HEK293 (cell line): Measurements from ENCODE around the gene TMEM17.

ENCODE experiments used
- FEZF1 ChIP-seq: fragments of 450-650 bp; formaldehyde crosslinking; IDR thresholded peaks from 2 replicates; pipeline ENCODE4 v1.5.1; 2016; ENCODE audit warnings: missing biosample characterization, missing genetic modification characterization
- OVOL3 ChIP-seq: fragments of 450-650 bp; formaldehyde crosslinking; IDR thresholded peaks from 2 replicates; pipeline ENCODE4 v1.5.1; 2016; ENCODE audit warnings: missing biosample characterization, missing genetic modification characterization
- REPIN1 ChIP-seq: fragments of 450-650 bp; formaldehyde crosslinking; IDR thresholded peaks from 2 replicates; pipeline ENCODE4 v1.5.1; 2017; ENCODE audit warnings: missing biosample characterization, missing genetic modification characterization, low read depth
- ZNF416 ChIP-seq: fragments of 450-650 bp; formaldehyde crosslinking; IDR thresholded peaks from 2 replicates; pipeline ENCODE4 v1.5.1; 2016; ENCODE audit warnings: missing biosample characterization, missing genetic modification characterization
- ZNF530 ChIP-seq: fragments of 450-650 bp; formaldehyde crosslinking; IDR thresholded peaks from 2 replicates; pipeline ENCODE4 v1.5.1; 2016; ENCODE audit warnings: low read depth, missing biosample characterization, missing genetic modification characterization
- ZNF621 ChIP-seq: fragments of 450-650 bp; formaldehyde crosslinking; IDR thresholded peaks from 2 replicates; pipeline ENCODE4 v1.5.1; 2017; ENCODE audit warnings: missing biosample characterization, missing genetic modification characterization
- ZNF670 ChIP-seq: fragments of 450-650 bp; formaldehyde crosslinking; IDR thresholded peaks from 2 replicates; pipeline ENCODE4 v1.5.1; 2016; ENCODE audit warnings: missing biosample characterization, missing genetic modification characterization, low read depth
- ZSCAN30 ChIP-seq: fragments of 450-650 bp; IDR thresholded peaks from 2 replicates; pipeline ENCODE4 v1.5.1; 2018; ENCODE audit warnings: missing biosample characterization, mild to moderate bottlenecking, missing genetic modification characterization, moderate library complexity
- TF ChIP-seq, protein P1 (sequence below): fragments of 450-650 bp; formaldehyde crosslinking; optimal IDR thresholded peaks from 2 replicates; pipeline ENCODE3; 2016; ENCODE audit warnings: missing biosample characterization, mild to moderate bottlenecking, missing genetic modification characterization
- TF ChIP-seq, protein P2 (sequence below): fragments of 450-650 bp; formaldehyde crosslinking; IDR thresholded peaks from 2 replicates; pipeline ENCODE4 v1.5.1; 2016; ENCODE audit warnings: missing biosample characterization, missing genetic modification characterization

DNA sequence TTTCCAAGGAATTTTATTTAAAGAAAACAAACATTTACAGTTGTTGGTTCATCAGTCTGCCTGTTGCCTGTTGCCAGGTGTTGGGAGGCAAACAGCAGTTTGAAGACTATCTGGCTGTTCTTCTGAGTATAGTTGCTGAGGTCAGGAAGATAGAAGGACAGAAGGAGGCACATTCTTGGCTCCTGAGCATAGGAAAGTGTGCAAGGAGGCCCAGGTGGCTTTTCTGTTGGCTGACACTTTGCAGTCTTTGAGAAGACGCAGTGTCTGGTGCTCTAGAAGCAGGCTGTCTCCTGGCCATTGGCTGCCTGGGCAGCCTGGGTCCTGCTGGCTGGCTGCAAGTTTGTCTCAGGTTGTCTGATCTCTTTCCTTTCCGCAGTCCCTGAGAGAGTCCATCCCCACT is 36.4 kb downstream of the TMEM17 start:
- TF ChIP-seq ZNF530 (no peak), REPIN1 (no peak), ZNF621 (tag by site-specific recombination) (no peak), ZSCAN30 (no peak), OVOL3 (tag by site-specific recombination) (no peak), ZNF416 (no peak), ZNF670 (tag by site-specific recombination) (no peak), FEZF1 (tag by site-specific recombination) (no peak)
- TF ChIP-seq, protein P1, sequence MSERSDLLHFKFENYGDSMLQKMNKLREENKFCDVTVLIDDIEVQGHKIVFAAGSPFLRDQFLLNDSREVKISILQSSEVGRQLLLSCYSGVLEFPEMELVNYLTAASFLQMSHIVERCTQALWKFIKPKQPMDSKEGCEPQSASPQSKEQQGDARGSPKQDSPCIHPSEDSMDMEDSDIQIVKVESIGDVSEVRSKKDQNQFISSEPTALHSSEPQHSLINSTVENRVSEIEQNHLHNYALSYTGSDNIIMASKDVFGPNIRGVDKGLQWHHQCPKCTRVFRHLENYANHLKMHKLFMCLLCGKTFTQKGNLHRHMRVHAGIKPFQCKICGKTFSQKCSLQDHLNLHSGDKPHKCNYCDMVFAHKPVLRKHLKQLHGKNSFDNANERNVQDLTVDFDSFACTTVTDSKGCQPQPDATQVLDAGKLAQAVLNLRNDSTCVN, result no peak
- TF ChIP-seq, protein P2, sequence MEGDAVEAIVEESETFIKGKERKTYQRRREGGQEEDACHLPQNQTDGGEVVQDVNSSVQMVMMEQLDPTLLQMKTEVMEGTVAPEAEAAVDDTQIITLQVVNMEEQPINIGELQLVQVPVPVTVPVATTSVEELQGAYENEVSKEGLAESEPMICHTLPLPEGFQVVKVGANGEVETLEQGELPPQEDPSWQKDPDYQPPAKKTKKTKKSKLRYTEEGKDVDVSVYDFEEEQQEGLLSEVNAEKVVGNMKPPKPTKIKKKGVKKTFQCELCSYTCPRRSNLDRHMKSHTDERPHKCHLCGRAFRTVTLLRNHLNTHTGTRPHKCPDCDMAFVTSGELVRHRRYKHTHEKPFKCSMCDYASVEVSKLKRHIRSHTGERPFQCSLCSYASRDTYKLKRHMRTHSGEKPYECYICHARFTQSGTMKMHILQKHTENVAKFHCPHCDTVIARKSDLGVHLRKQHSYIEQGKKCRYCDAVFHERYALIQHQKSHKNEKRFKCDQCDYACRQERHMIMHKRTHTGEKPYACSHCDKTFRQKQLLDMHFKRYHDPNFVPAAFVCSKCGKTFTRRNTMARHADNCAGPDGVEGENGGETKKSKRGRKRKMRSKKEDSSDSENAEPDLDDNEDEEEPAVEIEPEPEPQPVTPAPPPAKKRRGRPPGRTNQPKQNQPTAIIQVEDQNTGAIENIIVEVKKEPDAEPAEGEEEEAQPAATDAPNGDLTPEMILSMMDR (tag by site-specific recombination), result no peak
